Activated B cell treated with CpG ODN at 0.5 μM for 24 hours (primary cell): ENCODE data around the gene CBX2. TPM values are rescaled to one million over a fixed set of nuclear protein-coding genes. Genes with fewer than 3 reads are reported as not detected.

Experiments
- ATAC-seq: fragments of 200-7000 bp; cut with Tn5 transposase; one replicate; pipeline ENCODE4 v1.10.0; 2021; ENCODE audit warnings: low read depth, mild to moderate bottlenecking, moderate library complexity
- CTCF ChIA-PET: fragments of 350-600 bp; sonication (Branson Sonifier 250); formaldehyde crosslinking; loops from one replicate; lab custom pipeline; 2021; ENCODE audit warnings: antibody characterized with exemption; lab: Charles Lee
- POLR2A ChIA-PET: fragments of 350-600 bp; sonication (Branson Sonifier 250); formaldehyde crosslinking; loops from one replicate; lab custom pipeline; 2021; ENCODE audit warnings: antibody characterized with exemption; lab: Charles Lee
- DNase-seq: peaks from one replicate; pipeline ENCODE4 v3.0.0; 2022
- H3K27ac Mint-ChIP-seq: one replicate; pipeline ENCODE4 v1.8.0; 2020; ENCODE audit warnings: mixed read lengths
- H3K27me3 Mint-ChIP-seq: one replicate; pipeline ENCODE4 v1.8.0; 2021; ENCODE audit warnings: mixed read lengths
- H3K36me3 Mint-ChIP-seq: one replicate; pipeline ENCODE4 v1.8.0; 2021; ENCODE audit warnings: low read depth, mixed read lengths
- H3K4me1 Mint-ChIP-seq: one replicate; pipeline ENCODE4 v1.8.0; 2021; ENCODE audit warnings: mixed read lengths
- H3K4me3 Mint-ChIP-seq: one replicate; pipeline ENCODE4 v1.8.0; 2020; ENCODE audit warnings: mild to moderate bottlenecking, mixed read lengths
- H3K9me3 Mint-ChIP-seq: one replicate; pipeline ENCODE4 v1.8.0; 2020; ENCODE audit warnings: mixed read lengths
- CTCF ChIP-seq: fragments of 200-600 bp; IDR thresholded peaks from one replicate; pipeline ENCODE4 v1.8.0; 2022; ENCODE audit warnings: antibody characterized with exemption, mild to moderate bottlenecking
- intact Hi-C: fragments of 100-400 bp; cut with micrococcal nuclease; formaldehyde crosslinking; loops from one replicate; pipeline ENCODE4 v1.15.1; 2024
- total RNA-seq: library from RNA; stranded (reverse); gene quantifications from 2 replicates; pipeline ENCODE4 v1.2.3, GENCODE V29; 2022

The CBX2 gene
- total RNA-seq, 1 donor from 2014 or later: 0.67 TPM

- no peak overlapping the region for H3K4me3 Mint-ChIP-seq
Measured at GRCh38 chr17:79793924-79794304, 16.0 kb downstream of the CBX2 start.

DNA sequence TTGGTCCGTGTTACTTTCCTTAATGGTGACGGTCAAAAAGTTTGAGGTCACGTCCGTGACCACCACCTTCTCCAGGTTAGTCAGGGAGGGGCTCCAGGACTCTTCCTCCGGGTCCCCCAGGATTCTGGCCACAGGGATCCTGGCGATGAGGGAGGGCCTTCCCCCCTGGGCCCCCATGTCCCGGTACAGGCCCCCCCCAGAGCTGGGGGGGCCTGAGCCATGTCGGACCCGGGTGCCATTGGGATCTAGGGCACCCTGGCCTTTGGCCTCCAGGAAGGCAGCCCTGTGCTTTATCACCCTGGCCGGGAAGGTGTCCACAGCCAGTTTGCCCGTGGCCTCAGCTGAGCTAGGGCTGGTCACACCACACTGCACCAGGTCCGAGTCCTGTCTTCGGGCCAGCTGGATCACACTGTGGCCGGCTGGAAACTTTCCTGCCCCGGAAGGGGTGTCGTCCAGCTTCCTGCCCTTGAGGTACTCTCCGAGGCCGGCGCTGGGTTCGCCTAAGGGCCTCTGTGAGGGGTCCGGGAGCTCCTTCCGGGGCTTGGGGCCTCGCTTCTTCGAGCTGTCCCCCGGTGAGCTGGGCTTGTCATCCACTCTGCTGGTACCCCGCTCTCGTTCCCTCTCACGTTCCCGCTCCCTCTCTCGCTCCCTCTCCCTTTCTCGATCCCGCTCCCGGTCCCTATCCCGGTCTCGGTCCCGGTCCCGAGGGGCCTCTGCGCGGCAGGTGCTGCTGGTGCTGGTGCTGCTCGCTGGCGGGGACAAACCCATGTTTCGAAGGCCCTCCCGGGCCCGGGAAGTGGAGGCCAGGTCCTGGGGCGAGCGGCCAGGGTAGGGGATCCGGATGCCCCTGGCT lies 16.9 kb downstream of the CBX2 start:
- intact Hi-C loops: loop anchor here (5.0 kb wide), 1 partner anchor 242 kb away; the partner anchor contains the start of genes CCDC40 and TBC1D16
- POLR2A ChIA-PET: interaction anchor here (2.4 to 6.6 kb wide), 2 partner anchors 9 to 45 kb away, joined by 10 to 65 read pairs; partner anchors contain the start of gene CBX4
- Mint-ChIP-seq H3K27me3 (peaks cover 26% of the 10 kb centered on the region), H3K4me3 (no peak overlapping the region), H3K36me3 (no peaks in the 10 kb centered on the region), H3K4me1 (peaks cover 31% of the 10 kb centered on the region), H3K9me3 (no peaks in the 10 kb centered on the region), H3K27ac (no peak overlapping the region)
- TF ChIP-seq CTCF: no peak
- CTCF ChIA-PET: interaction anchor here (0.7 to 0.9 kb wide), 2 partner anchors 43 to 176 kb away, joined by 3 read pairs; no protein-coding TSS in a partner anchor
- no peak for DNase-seq
- no peak for ATAC-seq

More at GRCh38 chr17:79793924-79794304, 16.0 kb downstream of the CBX2 start:
- Mint-ChIP-seq H3K4me1 (peaks cover 25% of the 10 kb centered on the region), H3K9me3 (no peaks in the 10 kb centered on the region), H3K27me3 (peaks cover 23% of the 10 kb centered on the region), H3K27ac (no peak overlapping the region), H3K36me3 (no peaks in the 10 kb centered on the region)
- no peak for TF ChIP-seq CTCF
- intact Hi-C loops: no loop called here
- POLR2A ChIA-PET: interaction anchor here (1.5 to 6.6 kb wide), 3 partner anchors 10 to 46 kb away, joined by 6 to 65 read pairs (median 10); partner anchors contain the start of gene CBX4
- no peak for ATAC-seq
- DNase-seq: no peak
- CTCF ChIA-PET: interaction anchor here (0.7 kb wide), 1 partner anchor 177 kb away, joined by 3 read pairs; no protein-coding TSS in a partner anchor

DNA sequence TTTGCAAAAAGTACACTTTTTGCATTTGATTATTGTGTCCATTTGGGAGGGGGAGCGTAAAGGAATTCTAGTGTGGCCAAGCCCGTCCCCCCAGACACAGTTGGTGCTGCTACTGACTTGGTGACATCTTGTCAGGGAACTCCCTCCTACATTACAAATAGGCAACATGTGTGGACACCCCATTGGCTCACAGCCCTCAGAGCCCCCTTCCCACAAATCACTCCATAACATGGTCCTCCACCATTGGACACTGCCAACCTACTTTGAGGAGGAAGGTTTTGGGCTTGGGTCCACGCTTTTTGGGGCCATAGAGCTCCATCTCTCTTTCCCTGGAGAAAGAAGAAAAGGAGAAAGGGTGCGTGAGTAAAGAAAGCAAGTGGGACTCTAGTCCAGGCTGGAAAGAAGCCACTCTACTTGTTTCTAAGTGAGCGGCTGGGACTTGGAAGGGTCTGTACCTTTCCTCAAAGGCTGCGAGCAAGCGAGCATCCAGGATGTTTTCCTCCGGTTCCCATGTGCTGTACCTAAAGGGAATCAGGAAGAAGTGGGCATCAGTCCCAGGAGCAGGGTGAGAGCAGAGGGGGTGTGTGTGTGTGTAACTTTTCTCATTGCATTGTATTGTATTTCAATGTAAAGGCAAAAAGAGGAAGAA lies 18.0 kb downstream of the CBX2 start:
- ChIA-PET CTCF (interaction anchor here (0.9 kb wide), 1 partner anchor 42 kb away, joined by 3 read pairs; no protein-coding TSS in a partner anchor), POLR2A (interaction anchor here (0.7 to 6.6 kb wide), 8 partner anchors 8 to 201 kb away, joined by 3 to 65 read pairs (median 6); partner anchors contain the start of gene CBX4)
- intact Hi-C loops: loop anchor here (2.0 to 5.0 kb wide), 5 partner anchors 15 to 241 kb away; partner anchors contain the start of genes CBX2, CBX4, CCDC40 and TBC1D16
- peaks cover 31% of the 10 kb centered on the region for H3K27me3 Mint-ChIP-seq
- peak overlapping the region; percentile 85 for H3K4me3 Mint-ChIP-seq
- no peak for DNase-seq
- H3K4me1 Mint-ChIP-seq: peaks cover 39% of the 10 kb centered on the region
- no peak for TF ChIP-seq CTCF
- no peaks in the 10 kb centered on the region for H3K9me3 Mint-ChIP-seq
- H3K27ac Mint-ChIP-seq: peak overlapping the region; percentile 63
- no peak for ATAC-seq
- H3K36me3 Mint-ChIP-seq: no peaks in the 10 kb centered on the region

- peak overlapping the region; percentile 85 for H3K4me3 Mint-ChIP-seq
- ChIA-PET POLR2A (interaction anchor here (0.7 to 6.6 kb wide), 16 partner anchors 9 to 482 kb away, joined by 3 to 65 read pairs (median 4); partner anchors contain the start of genes CBX4 and GAA), CTCF (interaction anchor here (0.7 to 1.4 kb wide), 4 partner anchors 15 to 55 kb away, joined by 3 to 5 read pairs (median 4); no protein-coding TSS in a partner anchor)
- ATAC-seq: no peak
- intact Hi-C loops: loop anchor here (2.0 to 5.0 kb wide), 5 partner anchors 14 to 241 kb away; partner anchors contain the start of genes CBX2, CBX4, CCDC40 and TBC1D16
- H3K27me3 Mint-ChIP-seq: peaks cover 29% of the 10 kb centered on the region
- H3K4me1 Mint-ChIP-seq: peaks cover 36% of the 10 kb centered on the region
- H3K36me3 Mint-ChIP-seq: no peaks in the 10 kb centered on the region
- no peak for TF ChIP-seq CTCF
- H3K9me3 Mint-ChIP-seq: no peaks in the 10 kb centered on the region
- no peak for DNase-seq
- H3K27ac Mint-ChIP-seq: peak overlapping the region; percentile 63
Measured at GRCh38 chr17:79796444-79796762, 18.5 kb downstream of the CBX2 start.
